Measurements from ENCODE around the gene HNRNPR.
"Not testable (repeated sequence)": the region's sequence is repeated elsewhere in the genome, so short reads cannot be mapped to it uniquely, and the experiment has no call there.

The HNRNPR gene

DNA sequence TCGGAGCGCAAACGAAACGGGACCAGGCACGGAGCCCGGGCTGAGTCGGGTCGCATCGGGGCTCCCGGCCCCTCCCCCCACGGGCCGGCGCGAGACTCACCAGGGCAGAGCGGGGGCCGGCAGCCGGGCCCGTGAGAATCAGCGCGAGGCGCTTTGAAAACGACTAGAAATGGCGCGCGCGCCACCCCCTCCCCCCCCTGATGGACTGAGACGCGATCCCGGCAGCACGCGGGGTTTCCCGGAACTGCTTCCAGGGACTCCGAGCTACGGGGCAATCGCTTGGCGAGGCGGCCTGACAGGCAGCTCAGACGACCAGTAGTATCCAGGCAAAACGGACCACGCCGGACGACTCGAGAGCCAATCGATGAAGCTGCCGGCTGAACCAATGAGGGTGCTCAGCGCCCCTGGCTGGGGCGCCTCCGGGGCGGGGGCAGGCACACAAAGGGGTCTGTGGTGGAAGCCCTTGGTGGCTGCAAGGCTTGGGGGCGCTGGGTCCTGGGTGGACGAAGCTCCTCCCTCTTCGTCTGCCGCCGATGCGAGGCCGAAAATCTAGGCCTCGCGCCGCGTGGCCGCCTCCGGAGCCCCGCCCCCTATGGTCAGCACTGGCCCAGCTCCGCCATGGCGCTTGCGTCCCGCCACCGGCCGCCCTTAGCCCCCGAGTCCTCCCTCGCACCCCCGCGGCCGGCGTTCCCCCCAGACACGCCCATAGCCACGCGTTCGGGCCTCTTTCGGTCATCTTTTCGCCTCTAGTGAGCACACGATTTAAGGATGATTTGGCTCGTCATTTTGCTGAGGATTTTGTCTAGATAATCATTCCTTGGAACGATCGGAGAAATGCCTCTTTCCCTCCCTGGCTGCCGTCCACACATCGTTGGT, at the start of gene HNRNPR:
Gene HNRNPR (minus strand): TSS at position 174 of the 876 bp plus-strand sequence. CDS start 3,276 bp downstream, outside the sequence.
- DNase-seq (ENCODE audit: low read depth, low spot score) = peak; percentile 100

DNA sequence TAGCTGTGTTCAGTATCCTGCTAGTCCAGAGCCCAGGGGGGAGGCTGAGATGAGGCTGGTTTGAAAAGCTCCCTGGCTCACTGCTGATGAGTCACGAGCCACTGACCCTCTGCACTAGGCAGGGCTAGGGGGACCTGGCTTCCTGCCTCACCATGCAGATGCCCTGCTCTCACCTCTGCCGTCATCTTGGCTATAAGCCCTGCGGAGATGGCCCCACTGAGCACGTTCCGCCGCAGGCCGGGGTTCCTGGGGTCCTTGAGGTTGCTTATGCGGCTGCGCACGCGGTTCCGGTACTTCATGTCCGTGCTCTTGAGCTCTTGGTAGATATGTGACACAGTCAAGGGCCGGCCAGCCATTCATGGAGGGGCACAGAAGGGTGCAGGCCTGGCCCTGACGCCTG, 49.6 kb upstream of the HNRNPR start:
- DNase-seq (ENCODE audit: low read depth, low spot score) = peak; percentile 48

DNA sequence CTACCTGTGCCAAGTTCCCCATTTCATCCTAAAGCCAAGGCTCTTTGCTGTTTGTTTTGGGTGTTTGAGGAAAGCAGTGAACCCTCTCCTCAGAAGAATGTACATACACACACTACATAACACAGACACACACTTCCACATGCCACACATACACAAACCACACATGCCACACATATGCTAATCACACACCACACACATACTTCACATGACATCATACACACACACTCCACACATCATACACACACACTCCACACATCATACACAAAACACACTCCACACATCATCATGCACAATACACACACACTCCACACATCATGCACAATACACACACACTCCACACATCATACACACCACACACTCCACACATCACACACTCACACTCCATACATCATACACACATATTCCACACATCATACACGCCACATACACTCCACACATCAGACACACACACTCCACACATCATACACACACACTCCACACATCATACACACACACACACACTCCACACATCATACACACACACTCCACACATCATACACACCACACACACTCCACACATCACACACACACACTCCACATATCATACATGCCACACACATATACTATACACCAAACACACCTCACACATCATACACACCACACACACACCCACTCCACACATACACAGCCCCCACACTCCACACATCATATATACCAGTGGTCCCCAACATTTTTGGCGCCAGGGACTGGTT, 48.2 kb upstream of the HNRNPR start:
- DNase-seq (ENCODE audit: low read depth, low spot score) = no peak

DNA sequence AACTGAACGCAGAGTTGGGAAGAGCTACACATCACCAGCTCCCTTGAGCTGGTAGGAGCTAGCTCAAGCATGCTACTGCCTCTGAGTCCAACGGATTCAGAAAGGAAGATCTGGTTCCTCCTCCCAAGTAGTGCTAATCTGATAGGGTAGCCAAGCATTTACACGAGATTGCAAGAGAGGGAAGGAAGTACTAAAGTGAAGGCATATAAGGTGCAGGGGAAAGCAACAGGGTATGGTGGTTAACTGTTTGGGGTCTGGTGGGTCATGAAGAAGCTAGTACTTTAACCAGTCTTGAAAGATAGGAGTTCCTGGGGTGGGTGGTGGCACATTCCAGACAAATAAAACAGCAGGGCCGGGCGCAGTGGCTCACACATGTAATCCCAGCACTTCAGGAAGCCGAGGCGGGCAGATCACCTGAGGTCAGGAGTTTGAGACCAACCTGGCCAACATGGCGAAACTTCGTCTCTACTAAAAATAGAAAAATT, 45.8 kb upstream of the HNRNPR start:
- no peak for DNase-seq (ENCODE audit: low read depth, low spot score)

DNA sequence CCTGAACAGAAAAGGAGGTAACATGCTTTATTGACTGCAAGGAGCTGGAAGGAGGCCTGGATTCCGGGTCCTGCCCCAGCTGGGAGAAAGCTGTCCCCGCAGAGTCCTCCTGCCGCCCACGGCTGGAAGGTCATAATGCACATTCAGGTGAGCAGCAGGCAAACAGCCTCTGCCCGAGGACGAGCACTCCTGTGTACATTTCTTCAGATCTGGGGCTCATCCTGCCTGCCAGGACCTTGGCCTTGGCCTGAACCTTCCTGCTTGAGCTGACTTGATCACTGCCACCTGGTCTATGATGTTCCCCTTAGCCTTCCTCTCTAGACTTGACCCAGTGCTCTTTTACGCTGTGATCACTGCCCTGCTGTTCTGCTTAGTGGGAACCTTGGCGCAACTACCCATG, 43.4 kb upstream of the HNRNPR start:
- no peak for DNase-seq (ENCODE audit: low read depth, low spot score)

DNA sequence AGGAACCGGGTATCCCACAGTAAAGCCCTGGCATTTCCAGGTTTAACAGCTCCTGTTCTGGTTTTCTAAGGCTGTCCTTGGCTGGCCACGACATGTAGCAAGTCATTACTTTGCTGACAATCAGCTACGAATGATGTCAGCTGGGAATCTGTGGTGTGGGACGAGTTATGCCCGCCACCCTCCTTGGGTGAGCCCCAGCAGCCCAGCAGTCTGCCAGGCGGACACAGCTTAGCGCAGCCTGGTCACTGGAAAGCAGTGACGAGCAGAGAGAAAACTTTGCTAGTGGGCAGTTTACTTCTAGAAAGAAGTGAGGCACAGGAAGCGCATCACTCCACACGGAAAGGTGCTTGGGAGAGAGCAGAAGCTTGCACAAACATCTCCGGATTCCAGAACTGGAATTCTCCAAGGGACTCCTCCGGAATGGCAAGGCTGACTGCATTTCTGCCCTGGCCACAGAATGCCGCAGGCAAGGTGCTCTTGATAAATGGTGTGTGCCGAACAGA, 41.1 kb upstream of the HNRNPR start:
- DNase-seq (ENCODE audit: low read depth, low spot score) = no peak

DNA sequence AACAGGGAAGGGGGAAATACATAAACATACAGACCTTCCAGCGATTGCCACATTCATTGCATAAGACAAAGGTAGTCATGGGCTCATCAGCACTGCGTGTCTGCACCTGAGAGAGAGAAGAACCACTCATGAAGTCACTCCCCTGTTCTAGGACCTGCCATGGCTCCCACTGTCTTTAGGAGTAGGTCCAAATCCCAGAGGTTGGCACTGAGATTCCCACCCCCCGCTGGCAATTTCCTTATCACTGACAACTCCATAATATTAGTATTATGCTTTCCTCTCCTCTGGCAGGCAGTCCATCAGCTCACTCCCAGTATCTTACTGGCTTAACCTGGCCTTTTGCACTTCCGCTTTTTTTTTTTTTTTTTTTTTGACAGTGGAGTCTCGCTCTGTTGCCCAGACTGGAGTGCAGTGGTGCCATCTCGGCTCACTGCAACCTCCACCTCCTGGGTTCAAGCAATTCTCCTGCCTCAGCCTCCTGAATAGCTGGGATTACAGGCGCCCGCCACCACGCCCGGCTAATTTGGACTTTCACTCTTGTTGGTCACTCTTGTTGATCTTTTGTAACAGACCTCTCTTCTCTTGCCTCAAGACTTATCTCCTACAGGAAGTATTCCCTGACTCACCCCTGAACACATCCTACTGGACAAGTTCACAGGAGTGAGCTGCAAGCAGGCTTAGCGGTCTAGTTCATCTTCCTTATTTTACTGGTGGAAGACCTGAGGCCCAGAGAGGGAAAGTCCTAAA, 40.4 kb upstream of the HNRNPR start:
- no peak for DNase-seq (ENCODE audit: low read depth, low spot score)

DNA sequence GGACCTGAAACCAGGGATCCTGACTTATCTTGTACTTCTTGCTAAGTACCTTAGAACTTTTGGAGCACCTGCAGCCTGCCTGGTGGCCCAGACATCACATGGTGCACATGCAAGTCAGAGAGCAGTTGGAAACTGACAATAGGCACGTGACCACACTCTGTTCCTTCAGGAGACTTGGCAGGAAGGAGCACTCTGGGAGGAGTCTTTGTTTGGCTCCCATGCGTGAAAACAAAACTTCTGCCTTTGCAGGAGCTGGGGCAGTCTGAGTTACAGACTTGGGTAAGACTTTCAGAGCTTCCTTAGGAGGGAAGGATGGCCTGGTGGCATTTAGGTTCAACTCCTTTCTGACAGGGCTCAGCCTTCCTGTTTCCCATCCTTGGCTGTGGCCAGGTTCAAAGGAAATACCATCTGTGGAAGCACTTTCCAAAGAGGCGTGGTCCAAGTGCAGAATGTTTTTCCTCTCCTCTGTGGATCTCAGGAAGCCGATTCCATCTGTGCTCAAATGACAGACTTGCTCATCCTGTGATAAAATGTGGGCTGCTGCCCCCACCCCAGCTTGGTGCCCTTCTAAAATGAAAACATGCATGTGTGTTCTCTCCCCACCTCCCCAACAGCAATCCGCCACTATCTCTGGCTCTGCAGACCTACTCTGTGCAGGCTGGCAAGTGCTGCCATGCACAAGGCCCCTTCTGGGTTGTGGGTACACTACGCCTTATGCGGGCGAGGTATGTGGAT, 39.7 kb upstream of the HNRNPR start:
- DNase-seq (ENCODE audit: low read depth, low spot score) = no peak

DNA sequence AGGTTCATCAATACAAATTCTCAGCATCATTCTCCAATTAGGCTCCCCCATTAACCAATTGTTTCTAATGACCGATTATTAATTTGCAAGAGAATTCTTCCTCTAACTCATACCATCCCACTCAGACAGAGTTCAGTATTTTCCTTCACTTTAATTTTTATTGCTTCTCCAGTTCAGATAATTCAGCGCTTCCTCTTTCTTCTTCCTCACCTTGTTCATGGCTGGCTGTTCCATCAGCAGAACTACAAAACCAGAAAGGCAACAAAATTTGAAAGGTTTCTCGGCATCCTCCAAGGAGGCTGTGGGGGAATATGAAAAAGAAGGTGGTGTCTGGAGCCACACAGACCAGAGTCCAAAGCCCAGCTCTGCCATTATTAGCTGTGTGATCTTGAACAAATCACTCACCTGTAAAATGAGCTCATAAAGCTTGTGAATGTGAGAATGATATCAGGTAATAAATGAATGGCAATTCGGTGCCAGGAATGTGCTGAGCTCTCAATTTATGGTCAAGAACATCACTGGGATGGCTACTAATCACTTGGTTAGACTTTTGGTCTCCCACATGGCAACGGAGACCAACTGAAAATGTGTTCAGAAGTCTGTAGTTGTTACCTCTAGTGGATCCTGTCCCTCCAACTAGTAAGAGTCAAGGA, 37.3 kb upstream of the HNRNPR start:
- no peak for DNase-seq (ENCODE audit: low read depth, low spot score)

DNA sequence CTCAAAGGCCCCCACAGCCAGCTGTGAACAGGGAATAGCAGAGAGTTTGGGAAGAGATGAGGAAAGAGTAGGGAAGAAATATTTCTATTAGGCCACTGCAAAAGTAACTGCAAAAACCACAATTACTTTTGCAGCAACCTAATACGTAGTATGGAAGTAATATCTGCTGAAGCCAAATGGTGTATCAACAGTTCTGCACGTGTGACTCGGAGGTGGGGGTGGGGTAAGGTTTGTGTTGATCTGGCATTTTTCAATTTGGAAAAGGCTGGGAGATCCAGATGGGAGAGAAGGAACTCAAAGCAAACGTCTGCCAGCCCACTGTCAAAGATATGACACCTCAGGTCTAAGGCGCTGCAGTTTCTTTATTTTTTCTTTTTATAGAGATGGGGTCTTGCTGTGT, 36.6 kb upstream of the HNRNPR start:
- no peak for DNase-seq (ENCODE audit: low read depth, low spot score)

DNA sequence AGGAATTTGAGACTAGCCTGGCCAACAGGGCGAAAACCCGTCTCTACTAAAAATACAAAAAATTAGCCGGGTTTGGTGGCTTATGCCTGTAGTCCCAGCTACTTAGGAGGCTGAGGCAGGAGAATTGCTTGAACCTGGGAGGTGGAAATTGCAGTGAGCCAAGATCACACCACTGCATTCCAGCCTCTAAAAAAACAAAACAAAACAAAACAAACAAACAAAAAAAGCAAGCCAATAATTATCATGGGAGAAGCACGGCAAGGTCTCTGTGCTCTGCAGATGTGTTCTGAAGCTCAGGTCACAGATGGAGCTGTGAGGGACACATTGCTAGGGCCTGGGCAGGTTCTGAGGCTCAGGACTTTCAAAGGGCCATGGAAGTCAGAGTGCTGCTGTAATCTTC, 36.2 kb upstream of the HNRNPR start:
- DNase-seq (ENCODE audit: low read depth, low spot score) = not testable (repeated sequence)

DNA sequence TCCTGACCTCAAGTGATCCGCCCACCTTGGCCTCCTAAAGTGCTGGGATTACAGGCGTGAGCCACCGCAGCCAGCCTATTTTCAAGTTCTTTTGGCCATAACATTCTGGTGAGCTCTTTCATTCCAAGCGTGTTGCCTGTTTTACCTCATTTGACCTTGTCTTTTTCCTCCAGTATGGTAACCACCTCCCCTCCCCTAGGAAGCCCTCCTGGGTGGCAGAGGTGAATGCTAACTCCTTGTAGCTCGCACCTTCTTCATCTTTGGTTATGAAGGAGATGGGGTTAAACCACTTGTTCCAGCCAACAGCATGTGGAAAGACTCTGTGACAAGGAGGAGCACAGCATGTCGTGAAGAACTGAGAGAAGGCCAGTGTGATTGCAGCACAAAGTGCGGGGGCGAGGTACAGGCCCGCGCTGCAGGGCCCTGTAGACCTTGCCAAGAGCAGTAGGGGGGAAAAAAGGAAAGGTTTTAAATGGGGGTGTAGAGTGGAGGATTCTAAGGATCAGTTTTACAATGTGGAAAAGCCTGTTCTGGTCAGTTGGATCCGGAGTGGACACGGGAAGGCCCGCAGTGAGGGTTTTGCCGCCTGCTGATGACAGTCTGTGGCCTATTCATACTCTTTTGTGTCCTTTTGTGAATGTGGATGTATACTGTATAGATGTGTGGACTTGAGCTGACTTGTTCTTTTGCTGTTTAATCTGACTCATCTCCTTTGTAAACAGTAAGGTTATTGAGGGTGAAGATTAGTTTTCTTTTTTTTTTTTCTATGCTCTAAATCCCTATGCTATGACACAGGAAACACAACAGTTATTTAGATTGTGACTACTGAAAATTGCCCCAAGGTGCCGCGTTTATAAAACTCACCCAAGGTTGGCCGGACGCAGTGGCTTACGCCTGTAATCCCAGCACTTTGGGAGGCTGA, 33.1 kb upstream of the HNRNPR start:
- peak; percentile 40 for DNase-seq (ENCODE audit: low read depth, low spot score)

DNA sequence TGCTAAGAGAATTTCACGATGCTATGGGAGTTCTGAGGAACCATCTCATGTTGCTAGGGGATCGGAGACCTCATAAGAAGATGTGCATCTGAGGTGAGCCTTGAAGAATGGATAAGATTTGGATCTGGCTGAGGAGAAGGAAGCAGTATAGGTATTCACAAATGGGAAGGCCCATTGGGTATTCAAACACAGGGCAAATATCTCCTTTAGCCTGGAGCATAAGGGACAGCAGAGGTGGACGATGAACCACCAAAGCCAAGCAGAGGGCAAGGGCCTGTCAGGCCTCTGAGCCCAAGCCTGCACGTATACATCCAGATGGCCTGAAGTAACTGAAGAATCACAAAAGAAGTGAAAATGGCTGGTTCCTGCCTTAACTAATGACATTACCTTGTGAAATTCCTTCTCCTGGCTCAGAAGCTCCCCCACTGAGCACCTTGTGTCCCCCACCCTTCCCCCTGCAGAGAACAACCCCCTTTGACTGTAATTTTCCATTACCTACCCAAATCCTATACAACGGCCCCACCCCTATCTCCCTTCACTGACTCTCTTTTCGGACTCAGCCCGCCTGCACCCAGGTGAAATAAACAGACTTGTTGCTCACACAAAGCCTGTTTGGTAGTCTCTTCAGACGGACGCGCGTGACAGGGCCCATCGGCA, 30.1 kb upstream of the HNRNPR start:
- DNase-seq (ENCODE audit: low read depth, low spot score) = peak; percentile 32

DNA sequence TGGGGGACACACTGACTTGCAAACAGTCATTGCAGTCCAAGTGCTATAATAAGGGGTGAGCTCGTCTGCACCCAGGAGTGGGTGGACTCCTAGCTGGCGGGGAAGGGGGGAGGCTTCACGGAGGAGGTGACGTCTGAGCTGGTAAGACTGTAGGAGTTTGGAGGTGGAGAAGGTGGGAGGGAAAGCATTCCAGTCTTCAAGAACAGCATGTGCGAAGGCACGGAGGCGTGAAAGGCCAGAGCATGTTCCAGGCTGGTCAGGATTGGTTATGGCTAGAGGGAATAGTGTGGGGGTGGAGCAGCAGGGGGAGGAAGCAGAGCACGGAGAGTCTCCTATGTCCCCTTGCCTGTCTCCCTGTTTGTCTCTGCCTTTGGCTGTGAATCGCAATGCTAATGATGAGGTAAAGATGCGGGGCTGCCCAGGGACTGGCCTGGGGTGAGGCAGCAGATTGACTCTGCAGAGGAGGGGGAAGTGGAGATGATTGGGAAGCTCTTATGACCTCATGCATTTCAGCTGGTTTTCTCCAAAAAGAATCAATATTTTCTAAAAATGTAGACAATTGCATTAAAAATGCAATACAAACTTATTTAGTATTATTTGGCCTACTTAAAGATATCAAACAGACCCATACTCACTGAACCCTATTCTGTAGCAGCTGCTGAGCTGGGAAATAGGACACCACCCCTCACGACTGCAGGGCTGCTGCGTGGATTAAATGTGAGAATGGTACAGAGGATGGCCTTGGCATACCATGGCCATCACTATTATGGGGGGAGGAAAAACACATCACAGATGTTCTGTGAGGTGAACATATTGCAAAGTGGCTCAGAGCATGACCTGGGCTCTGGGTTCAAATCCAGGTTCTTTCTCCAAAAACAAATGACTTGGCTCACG, 28.1 kb upstream of the HNRNPR start:
- DNase-seq (ENCODE audit: low read depth, low spot score) = peak; percentile 88

DNA sequence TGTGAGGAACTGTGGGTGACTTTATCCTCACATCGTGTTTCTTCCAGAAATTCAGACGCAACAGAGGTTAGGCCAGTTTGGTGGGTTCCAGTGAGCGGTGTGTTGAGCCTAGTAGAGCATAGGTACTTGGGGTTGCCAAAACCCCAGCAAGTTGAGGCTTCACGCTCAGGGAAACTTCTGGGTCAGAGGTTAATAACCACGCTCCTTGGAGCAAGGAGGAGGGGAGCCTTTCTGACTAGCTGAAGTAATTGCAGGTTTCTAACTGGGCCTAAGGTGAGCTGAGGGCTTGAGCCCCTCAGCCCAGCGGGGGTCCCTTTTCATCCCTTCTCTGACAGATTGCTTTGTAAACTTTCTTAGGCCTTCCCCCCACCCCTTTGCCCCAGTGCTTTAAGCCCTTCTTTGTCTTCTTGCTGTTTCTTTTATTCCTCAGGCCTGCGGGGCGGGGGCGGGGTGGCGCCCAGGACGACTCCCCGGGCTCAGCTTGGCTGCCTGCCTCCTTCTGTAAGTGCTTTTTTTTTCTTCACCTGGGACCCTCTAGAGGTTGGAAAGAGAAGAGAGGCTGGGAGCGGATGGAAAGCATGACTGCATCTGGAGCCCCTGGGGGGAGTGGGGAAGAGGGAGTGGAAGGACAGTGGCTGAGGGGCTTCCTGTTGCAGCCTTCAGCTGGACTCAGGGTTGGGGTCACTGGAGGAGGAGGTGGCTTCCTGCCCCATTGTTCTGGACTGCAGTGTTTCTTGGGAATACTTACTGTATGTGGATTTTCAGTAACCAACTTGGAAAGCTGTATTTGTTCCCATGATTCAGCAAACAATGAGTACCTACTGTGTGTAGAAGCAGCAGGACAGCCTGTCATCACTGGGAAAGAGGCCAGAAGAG, 26.9 kb upstream of the HNRNPR start:
- peak; percentile 99 for DNase-seq (ENCODE audit: low read depth, low spot score)

DNA sequence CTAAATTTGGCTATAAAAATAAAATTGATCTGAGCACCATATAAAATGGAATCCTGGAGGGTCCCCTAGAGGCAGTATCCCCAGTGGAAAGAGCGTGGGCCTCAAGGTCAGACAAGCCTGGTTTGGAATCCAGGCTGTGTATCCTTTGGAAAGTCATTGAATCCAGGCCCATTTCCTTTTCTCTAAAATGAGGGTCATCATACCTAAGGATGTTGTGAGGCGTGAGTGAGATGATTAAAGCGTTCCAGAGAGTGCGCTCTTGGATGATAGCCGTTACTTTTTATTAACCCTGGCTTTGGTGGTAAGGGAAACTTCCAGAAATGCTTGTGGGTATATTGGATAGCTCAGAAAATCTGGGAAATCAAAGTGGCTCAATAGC, 26.2 kb upstream of the HNRNPR start:
- no peak for DNase-seq (ENCODE audit: low read depth, low spot score)

All from ELF-1 (cell line).